IPS DF 6.9 (cell line): Measurements from ENCODE around the gene METTL17.
A peak's percentile ranks its signal among the peaks of the same experiment; 100 is the strongest.

Experiments
- DNase-seq: peaks from one replicate; pipeline ENCODE4 v3.0.0-alpha.2; 2013; ENCODE audit warnings: low read depth, low spot score
- H3K27ac ChIP-seq: one replicate; pipeline ENCODE4 v1.5.1; 2013; ENCODE audit warnings: low read length, control low read depth
- H3K27me3 ChIP-seq: 2 replicates; pipeline ENCODE4 v1.6.1; 2013; ENCODE audit warnings: mild to moderate bottlenecking, low read length; ENCODE audit not compliant: control insufficient read depth, insufficient read depth
- H3K36me3 ChIP-seq: 2 replicates; pipeline ENCODE4 v1.6.1; 2013; ENCODE audit warnings: low read length; ENCODE audit not compliant: control insufficient read depth, insufficient read depth
- H3K4me1 ChIP-seq: 2 replicates; pipeline ENCODE4 v1.6.1; 2013; ENCODE audit warnings: low read length; ENCODE audit not compliant: control insufficient read depth, insufficient read depth
- H3K4me3 ChIP-seq: 2 replicates; pipeline ENCODE4 v1.5.1; 2013; ENCODE audit warnings: mild to moderate bottlenecking, low read length
- H3K9me3 ChIP-seq: 2 replicates; pipeline ENCODE4 v1.6.1; 2013; ENCODE audit warnings: low read length, inconsistent platforms; ENCODE audit not compliant: control insufficient read depth, insufficient read depth
- WGBS: extraction: QIAGEN DNeasy Blood & Tissue Kit; methylation state at CpG from one replicate; pipeline ENCODE4 v1.1.7; 2013; ENCODE audit warnings: mixed read lengths, missing lambda C conversion rate; ENCODE audit not compliant: insufficient read length, insufficient coverage; 5-methylcytosine and 5-hydroxymethylcytosine counted together

Gene METTL17

DNA sequence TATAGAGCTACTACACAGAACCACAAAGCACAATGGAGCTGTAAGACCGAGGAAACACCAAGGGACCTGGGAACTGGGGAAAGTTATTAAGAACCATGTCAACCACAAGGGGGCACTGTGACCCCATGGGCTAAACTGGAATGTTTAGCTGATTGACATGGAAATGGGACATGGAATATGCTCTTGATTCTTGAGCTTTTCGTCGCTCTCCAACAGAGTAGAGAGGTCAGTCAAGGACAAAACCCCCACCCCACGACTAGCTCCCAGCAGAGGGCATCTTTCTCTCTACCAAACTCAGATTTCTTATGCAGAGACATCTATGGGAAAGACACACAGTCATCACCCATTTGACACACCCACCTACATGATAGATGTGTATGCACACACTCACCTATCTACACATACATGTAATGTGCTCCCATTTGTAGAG, 25.0 kb downstream of the METTL17 start:
- Histone ChIP-seq H3K36me3 (no peaks in the 10 kb centered on the region), H3K4me3 (no peak overlapping the region), H3K4me1 (no peaks in the 10 kb centered on the region; the same call in 1 of the 2 replicates), H3K9me3 (no peaks in the 10 kb centered on the region), H3K27ac (no peak overlapping the region), H3K27me3 (no peaks in the 10 kb centered on the region)
- DNase-seq: peak; percentile 93
- WGBS: no CpG with 5 or more reads among the region's 4 CpGs

DNA sequence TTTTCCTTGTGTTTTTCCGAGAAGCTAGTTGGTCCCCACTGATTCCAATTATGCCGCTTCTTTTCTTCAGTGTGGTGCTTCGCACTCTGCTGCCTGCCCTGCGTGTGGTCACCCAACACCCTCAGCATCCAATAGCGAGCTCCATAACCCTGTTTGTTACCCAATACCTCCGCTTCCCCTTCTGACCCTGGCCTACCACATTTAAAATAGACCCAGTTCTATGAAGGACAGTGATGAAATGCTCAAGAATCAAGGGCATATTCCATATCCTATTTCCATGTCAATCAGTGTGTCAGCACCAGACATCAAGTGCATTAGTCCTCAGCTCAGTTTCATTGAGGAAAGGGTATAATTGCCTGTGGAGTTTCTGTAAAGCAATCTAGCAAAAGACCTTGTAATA, 25.5 kb downstream of the METTL17 start:
- no peak overlapping the region for H3K27ac ChIP-seq
- no peak overlapping the region for H3K4me3 ChIP-seq
- DNase-seq: no peak
- no peaks in the 10 kb centered on the region; the same call in 1 of the 2 replicates for H3K4me1 ChIP-seq
- H3K27me3 ChIP-seq: no peaks in the 10 kb centered on the region
- H3K36me3 ChIP-seq: no peaks in the 10 kb centered on the region
- no peaks in the 10 kb centered on the region for H3K9me3 ChIP-seq
- no CpG with 5 or more reads among the region's 6 CpGs for WGBS

DNA sequence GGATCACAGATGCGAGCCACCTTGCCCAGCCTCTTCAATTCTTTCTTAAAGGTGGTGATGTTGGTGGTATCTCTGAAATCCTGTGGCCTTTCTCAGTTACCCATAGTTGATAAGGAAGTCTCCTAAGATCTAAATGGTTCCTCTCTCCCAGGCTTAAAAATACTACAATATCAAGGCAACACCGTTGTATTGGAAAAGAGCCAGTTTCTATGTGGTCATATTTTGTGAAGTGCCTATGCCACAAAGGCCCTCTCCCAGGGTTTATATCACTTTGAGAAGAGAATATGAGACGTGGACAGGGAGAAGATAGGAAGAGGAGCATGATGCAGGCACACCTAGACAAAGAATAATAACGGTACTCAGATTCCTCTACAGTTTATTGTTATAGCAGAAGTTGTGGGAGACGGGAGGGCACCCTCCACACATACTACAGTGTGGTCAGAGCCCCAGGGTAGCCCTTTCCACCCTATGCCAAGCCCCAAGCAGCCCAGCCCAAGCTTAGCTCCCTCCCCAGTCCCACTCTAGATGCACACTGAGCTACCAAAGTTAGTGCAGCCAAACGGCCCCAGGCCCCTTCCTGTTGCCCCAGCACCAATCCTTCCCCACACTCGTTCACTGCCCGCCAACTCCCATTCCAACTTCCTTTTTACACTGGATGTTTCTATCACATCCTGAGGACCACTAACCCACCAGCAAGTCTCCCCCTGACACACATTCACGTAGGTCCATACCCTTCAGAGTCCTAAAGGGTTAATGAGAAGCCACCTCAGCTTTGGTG, 26.8 kb downstream of the METTL17 start:
- Histone ChIP-seq H3K9me3 (no peaks in the 10 kb centered on the region), H3K4me3 (no peak overlapping the region), H3K4me1 (no peaks in the 10 kb centered on the region; the same call in 1 of the 2 replicates), H3K27me3 (no peaks in the 10 kb centered on the region), H3K27ac (no peak overlapping the region), H3K36me3 (no peaks in the 10 kb centered on the region)
- no peak for DNase-seq
- WGBS: no CpG with 5 or more reads among the region's 9 CpGs

DNA sequence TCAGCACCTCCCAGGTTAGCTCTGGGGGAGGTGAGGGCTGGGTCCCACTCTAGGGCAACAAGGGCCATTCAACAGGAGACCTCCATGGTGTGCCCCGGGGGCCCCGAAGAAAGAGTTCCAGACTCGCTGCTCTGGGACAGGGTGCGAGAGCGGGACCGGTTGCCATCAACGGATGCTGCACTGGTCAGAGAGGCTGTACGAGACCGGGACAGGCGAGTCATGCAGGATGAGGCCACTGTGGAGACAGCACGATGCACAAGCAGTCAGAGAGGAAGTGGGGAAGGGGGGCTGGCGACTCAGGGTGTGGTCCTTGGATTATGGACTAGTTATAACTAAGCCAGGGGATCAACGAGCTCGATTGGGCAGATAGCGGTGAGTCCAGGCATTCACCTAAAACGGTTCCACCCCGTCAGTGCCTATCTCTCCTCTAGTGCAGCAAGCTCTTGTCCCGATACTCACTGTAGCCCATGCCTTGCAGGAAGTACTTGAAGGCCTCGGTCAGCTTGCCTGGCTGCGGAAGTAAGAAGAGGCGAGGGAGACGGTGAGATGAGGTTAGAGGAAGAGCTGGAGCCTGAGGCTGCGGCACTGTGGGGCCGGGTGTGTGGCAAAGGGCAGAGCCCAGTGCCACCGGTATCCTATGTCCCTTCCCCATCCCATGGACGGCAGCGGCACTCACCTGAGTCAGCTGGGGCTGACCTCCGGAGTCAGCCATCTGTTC, 27.9 kb downstream of the METTL17 start:
- H3K4me3 ChIP-seq: no peak overlapping the region
- H3K9me3 ChIP-seq: no peaks in the 10 kb centered on the region
- H3K27ac ChIP-seq: no peak overlapping the region
- no peaks in the 10 kb centered on the region; the same call in 1 of the 2 replicates for H3K4me1 ChIP-seq
- no CpG with 5 or more reads among the region's 28 CpGs for WGBS
- no peak for DNase-seq
- H3K27me3 ChIP-seq: no peaks in the 10 kb centered on the region
- no peaks in the 10 kb centered on the region for H3K36me3 ChIP-seq

DNA sequence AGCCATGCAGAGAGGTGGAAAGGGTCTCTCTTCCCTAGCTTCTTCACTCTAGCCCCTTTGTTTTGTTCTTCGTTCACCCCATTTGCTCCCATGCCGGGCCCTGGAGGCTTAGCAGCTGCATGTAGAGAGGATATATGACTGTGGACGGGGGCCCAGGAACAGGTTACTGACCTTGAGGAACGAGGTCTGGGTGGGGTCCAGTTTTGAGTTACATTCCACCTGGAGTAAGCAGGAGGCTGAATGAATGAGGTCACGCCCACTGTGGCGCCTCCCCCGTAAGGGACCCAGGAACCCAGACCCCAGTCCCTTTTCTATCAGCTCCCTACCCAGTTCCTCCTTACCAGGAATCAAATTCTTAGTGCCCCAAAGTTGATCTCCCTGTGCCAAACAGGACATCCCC, 28.5 kb downstream of the METTL17 start:
- no peak overlapping the region for H3K4me3 ChIP-seq
- WGBS: no CpG with 5 or more reads among the region's 7 CpGs
- no peak overlapping the region for H3K27ac ChIP-seq
- DNase-seq: no peak
- H3K4me1 ChIP-seq: no peaks in the 10 kb centered on the region; the same call in 1 of the 2 replicates
- H3K27me3 ChIP-seq: no peaks in the 10 kb centered on the region
- no peaks in the 10 kb centered on the region for H3K36me3 ChIP-seq
- H3K9me3 ChIP-seq: no peaks in the 10 kb centered on the region

DNA sequence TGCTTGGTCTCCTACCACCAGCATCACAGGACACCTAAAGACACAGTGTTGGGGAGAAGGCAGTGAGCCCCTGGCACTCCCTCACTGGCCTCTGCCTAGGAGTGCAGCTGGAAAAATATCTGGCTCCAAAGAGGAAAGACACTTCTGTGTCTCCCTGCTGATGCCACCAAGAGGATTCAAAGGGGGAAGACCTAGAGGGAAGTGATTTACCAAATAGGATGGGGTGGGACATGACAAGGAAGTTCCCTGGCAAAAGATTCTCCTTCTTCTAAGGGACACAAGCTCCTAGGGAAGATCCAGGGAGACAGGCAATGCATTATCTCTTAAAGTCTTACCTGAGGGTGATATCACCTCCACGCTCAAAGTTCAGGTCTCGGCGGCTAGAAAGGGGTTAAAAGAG, 29.0 kb downstream of the METTL17 start:
- H3K36me3 ChIP-seq: no peaks in the 10 kb centered on the region
- no CpG with 5 or more reads among the region's 3 CpGs for WGBS
- no peak overlapping the region for H3K27ac ChIP-seq
- no peak overlapping the region for H3K4me3 ChIP-seq
- H3K27me3 ChIP-seq: no peaks in the 10 kb centered on the region
- no peaks in the 10 kb centered on the region; the same call in 1 of the 2 replicates for H3K4me1 ChIP-seq
- no peaks in the 10 kb centered on the region for H3K9me3 ChIP-seq
- no peak for DNase-seq

DNA sequence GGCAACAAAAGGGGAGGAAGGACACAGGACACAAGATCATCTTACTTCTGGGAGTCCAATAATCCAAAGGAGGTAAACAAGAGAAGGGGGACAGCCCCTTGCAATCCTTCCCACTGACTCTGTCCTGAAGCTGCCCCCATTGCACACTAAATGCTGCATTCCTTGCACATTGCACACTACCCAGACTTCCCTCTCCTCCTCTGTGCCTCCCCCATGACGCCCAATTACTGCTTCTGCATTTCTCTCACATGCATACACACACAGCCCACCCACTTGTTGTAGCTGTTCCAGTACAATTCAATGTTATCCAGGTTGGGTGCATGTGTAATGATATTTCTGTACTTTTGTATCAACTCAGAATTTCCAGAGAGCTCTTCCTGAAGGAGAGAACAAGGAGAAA, 29.6 kb downstream of the METTL17 start:
- no peaks in the 10 kb centered on the region; the same call in 1 of the 2 replicates for H3K27me3 ChIP-seq
- no CpG with 5 or more reads among the region's 1 CpG for WGBS
- no peak overlapping the region for H3K4me3 ChIP-seq
- no peaks in the 10 kb centered on the region for H3K9me3 ChIP-seq
- DNase-seq: no peak
- H3K36me3 ChIP-seq: no peaks in the 10 kb centered on the region
- H3K4me1 ChIP-seq: no peaks in the 10 kb centered on the region; the same call in 1 of the 2 replicates
- H3K27ac ChIP-seq: no peak overlapping the region

DNA sequence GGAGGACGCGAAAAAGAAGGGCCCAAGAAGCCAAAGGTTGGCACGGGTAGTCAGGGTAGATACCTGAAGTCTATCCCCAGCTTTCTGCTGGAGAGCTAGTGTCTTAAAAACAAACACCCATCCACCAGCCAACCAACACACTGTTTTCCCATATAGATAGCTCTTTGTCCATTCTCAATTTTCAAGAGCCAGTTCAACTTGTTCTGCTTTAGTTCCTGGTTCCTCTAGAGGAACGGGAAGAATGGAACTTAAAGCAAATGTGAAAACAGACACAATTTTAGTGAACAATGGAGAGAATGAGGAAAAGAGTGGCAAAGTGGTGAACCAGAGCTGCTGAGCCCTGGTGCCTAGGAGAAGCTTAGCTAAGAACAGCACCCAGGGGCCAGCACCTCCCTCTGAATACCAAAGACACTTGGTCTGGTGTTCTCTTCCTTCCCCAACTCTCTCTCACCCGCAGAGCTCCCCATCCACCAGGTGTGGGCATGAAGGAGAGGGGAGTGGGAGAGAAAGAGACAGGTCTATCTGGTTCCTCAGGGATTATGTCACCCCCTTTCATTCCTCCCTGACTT, 31.3 kb downstream of the METTL17 start:
- H3K27ac ChIP-seq: no peak overlapping the region
- no peaks in the 10 kb centered on the region for H3K4me1 ChIP-seq
- H3K36me3 ChIP-seq: no peaks in the 10 kb centered on the region
- no peak overlapping the region for H3K4me3 ChIP-seq
- H3K9me3 ChIP-seq: no peaks in the 10 kb centered on the region
- DNase-seq: no peak
- no peaks in the 10 kb centered on the region; the same call in 1 of the 2 replicates for H3K27me3 ChIP-seq
- WGBS: no CpG with 5 or more reads among the region's 5 CpGs

DNA sequence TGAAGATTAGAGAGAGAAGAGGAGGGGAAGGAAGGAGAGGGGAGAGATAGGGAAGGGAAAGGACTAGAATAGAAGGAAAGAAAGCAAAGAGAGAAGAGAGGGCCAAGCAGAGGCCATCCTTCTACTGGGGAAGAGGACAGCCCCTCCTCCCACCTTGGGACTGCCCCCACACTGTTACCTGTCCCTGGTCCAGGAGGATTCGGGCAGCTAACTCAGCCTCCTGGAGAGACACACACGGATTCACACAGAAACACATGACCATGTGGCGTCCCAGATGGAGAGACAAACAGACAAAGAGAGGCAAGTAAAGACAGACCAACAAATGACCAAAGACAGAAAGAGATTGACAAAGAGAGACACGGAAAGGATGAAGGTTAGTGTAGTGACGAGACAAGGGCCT, 32.9 kb downstream of the METTL17 start:
- H3K9me3 ChIP-seq: no peaks in the 10 kb centered on the region
- H3K4me3 ChIP-seq: no peak overlapping the region
- no CpG with 5 or more reads among the region's 5 CpGs for WGBS
- DNase-seq: no peak
- no peaks in the 10 kb centered on the region; the same call in 1 of the 2 replicates for H3K27me3 ChIP-seq
- no peak overlapping the region for H3K27ac ChIP-seq
- peaks cover 10% of the 10 kb centered on the region for H3K4me1 ChIP-seq
- H3K36me3 ChIP-seq: no peaks in the 10 kb centered on the region

DNA sequence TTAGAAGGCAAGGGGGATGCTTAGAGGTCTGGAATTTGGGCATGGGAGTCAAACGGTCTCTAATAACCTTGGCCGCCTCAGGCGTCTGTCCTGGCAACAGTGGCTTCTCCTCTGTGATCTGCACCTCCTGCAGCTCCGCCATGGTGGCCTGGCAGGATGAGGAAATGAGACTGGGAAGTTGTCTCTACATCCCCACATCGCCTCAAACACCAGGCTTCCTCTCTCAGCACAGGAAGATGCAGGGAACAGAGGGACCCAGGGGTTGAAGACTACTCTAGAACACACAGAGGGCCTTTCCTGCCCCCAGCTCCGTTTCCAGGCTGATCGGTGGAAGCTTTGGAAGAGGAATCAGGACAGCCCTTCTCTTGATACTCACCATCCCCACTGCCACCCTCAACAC, 33.4 kb downstream of the METTL17 start:
- H3K27ac ChIP-seq: no peak overlapping the region
- no peak for DNase-seq
- no peak overlapping the region for H3K4me3 ChIP-seq
- no peaks in the 10 kb centered on the region for H3K9me3 ChIP-seq
- peaks cover 10% of the 10 kb centered on the region for H3K4me1 ChIP-seq
- no CpG with 5 or more reads among the region's 7 CpGs for WGBS
- H3K36me3 ChIP-seq: no peaks in the 10 kb centered on the region
- no peaks in the 10 kb centered on the region; the same call in 1 of the 2 replicates for H3K27me3 ChIP-seq
